ENCODE measurements around the gene IRX2. TPM values are rescaled to one million over a fixed set of nuclear protein-coding genes. Genes with fewer than 3 reads are reported as not detected.

Gene IRX2
- total RNA-seq, 1 experiment from 2014 or later: not detected

GRCh38 chr5:2738700-2739359 lies 12.6 kb downstream of the IRX2 start:
- no TSS peak for BruUV-seq (replicated peaks)
- H3K27ac ChIP-seq (ENCODE audit: low read depth, low read length, poor library complexity, severe bottlenecking): no peak overlapping the region
- H3K27me3 ChIP-seq (replicated peaks; ENCODE audit: insufficient read depth, low read depth, low read length, poor library complexity): no peaks in the 10 kb centered on the region
- no peaks in the 10 kb centered on the region for H3K4me1 ChIP-seq (ENCODE audit: insufficient read depth, low read length, poor library complexity, severe bottlenecking)
- ChIA-PET POLR2A (ENCODE audit: low non-redundant PET) (no interaction called here), CTCF (no interaction called here)
- TF ChIP-seq CTCF (conservative IDR thresholded peaks at IDR 0.05; ENCODE audit: low read depth, low read length) (no peak), EZH2 (IDR thresholded peaks at IDR 0.05; ENCODE audit: borderline replicate concordance, low read depth, low read length, poor library complexity, severe bottlenecking) (no peak)
- H3K9me3 ChIP-seq (ENCODE audit: low read depth, low read length, poor library complexity, severe bottlenecking): peaks cover 16% of the 10 kb centered on the region
- intact Hi-C loops (cut with micrococcal nuclease; ENCODE audit: unreplicated experiment): no loop called here
- no peak overlapping the region for H3K4me3 ChIP-seq (ENCODE audit: low read depth, low read length, poor library complexity, severe bottlenecking)
- H3K36me3 ChIP-seq (ENCODE audit: insufficient read depth, low read length, poor library complexity, severe bottlenecking): no peaks in the 10 kb centered on the region
- DNase-seq (ENCODE audit: low spot score): no peak

GRCh38 chr5:2738156-2738699 lies 13.2 kb downstream of the IRX2 start:
- TF ChIP-seq CTCF (conservative IDR thresholded peaks at IDR 0.05; ENCODE audit: low read depth, low read length) (no peak), EZH2 (IDR thresholded peaks at IDR 0.05; ENCODE audit: borderline replicate concordance, low read depth, low read length, poor library complexity, severe bottlenecking) (no peak)
- H3K27me3 ChIP-seq (replicated peaks; ENCODE audit: insufficient read depth, low read depth, low read length, poor library complexity): no peaks in the 10 kb centered on the region
- no peak overlapping the region for H3K27ac ChIP-seq (ENCODE audit: low read depth, low read length, poor library complexity, severe bottlenecking)
- H3K4me1 ChIP-seq (ENCODE audit: insufficient read depth, low read length, poor library complexity, severe bottlenecking): no peaks in the 10 kb centered on the region
- DNase-seq (ENCODE audit: low spot score): no peak
- H3K36me3 ChIP-seq (ENCODE audit: insufficient read depth, low read length, poor library complexity, severe bottlenecking): no peaks in the 10 kb centered on the region
- CTCF ChIA-PET: no interaction called here
- no peak overlapping the region for H3K4me3 ChIP-seq (ENCODE audit: low read depth, low read length, poor library complexity, severe bottlenecking)
- no TSS peak for BruUV-seq (replicated peaks)
- intact Hi-C loops (cut with micrococcal nuclease; ENCODE audit: unreplicated experiment): no loop called here
- peaks cover 19% of the 10 kb centered on the region for H3K9me3 ChIP-seq (ENCODE audit: low read depth, low read length, poor library complexity, severe bottlenecking)
- POLR2A ChIA-PET (ENCODE audit: low non-redundant PET): no interaction called here

GRCh38 chr5:2737273-2738155 lies 14.0 kb downstream of the IRX2 start:
- no TSS peak for BruUV-seq (replicated peaks)
- Histone ChIP-seq H3K9me3 (ENCODE audit: low read depth, low read length, poor library complexity, severe bottlenecking) (peaks cover 19% of the 10 kb centered on the region), H3K4me3 (ENCODE audit: low read depth, low read length, poor library complexity, severe bottlenecking) (no peak overlapping the region), H3K27ac (ENCODE audit: low read depth, low read length, poor library complexity, severe bottlenecking) (no peak overlapping the region), H3K4me1 (ENCODE audit: insufficient read depth, low read length, poor library complexity, severe bottlenecking) (no peaks in the 10 kb centered on the region), H3K27me3 (replicated peaks; ENCODE audit: insufficient read depth, low read depth, low read length, poor library complexity) (no peaks in the 10 kb centered on the region), H3K36me3 (ENCODE audit: insufficient read depth, low read length, poor library complexity, severe bottlenecking) (no peaks in the 10 kb centered on the region)
- TF ChIP-seq EZH2 (IDR thresholded peaks at IDR 0.05; ENCODE audit: borderline replicate concordance, low read depth, low read length, poor library complexity, severe bottlenecking) (no peak), CTCF (conservative IDR thresholded peaks at IDR 0.05; ENCODE audit: low read depth, low read length) (no peak)
- no peak for DNase-seq (ENCODE audit: low spot score)
- CTCF ChIA-PET: no interaction called here
- intact Hi-C loops (cut with micrococcal nuclease; ENCODE audit: unreplicated experiment): no loop called here
- POLR2A ChIA-PET (ENCODE audit: low non-redundant PET): no interaction called here

Measured in A673 (cell line).